HFFc6 (cell line): Measurements from ENCODE around the gene ARHGAP19. TPM values are rescaled to one million over a fixed set of nuclear protein-coding genes. Genes with fewer than 3 reads are reported as not detected.

Experiments used
- DNase-seq: peaks from one replicate; pipeline ENCODE4 v3.0.0-alpha.2; 2018
- H3K27ac Mint-ChIP-seq: 2 replicates; pipeline ENCODE4 v1.8.0; 2020; ENCODE audit warnings: mild to moderate bottlenecking, mixed read lengths
- H3K27me3 Mint-ChIP-seq: 2 replicates; pipeline ENCODE4 v1.8.0; 2021; ENCODE audit warnings: mild to moderate bottlenecking, moderate library complexity, mixed read lengths; ENCODE audit not compliant: insufficient read depth
- H3K36me3 Mint-ChIP-seq: 2 replicates; pipeline ENCODE4 v1.8.0; 2021; ENCODE audit warnings: low read depth, mixed read lengths
- H3K4me1 Mint-ChIP-seq: 2 replicates; pipeline ENCODE4 v1.8.0; 2020; ENCODE audit warnings: low read depth, mixed read lengths
- H3K4me3 Mint-ChIP-seq: 2 replicates; pipeline ENCODE4 v1.8.0; 2020; ENCODE audit warnings: mild to moderate bottlenecking, moderate library complexity, mixed read lengths
- H3K9me3 Mint-ChIP-seq: 2 replicates; pipeline ENCODE4 v1.8.0; 2020; ENCODE audit warnings: mild to moderate bottlenecking, mixed read lengths
- CTCF ChIP-seq: fragments of 200-600 bp; sonication (generic); IDR thresholded peaks from 2 replicates; pipeline ENCODE4 v1.5.0; 2021; ENCODE audit warnings: antibody characterized with exemption, mild to moderate bottlenecking
- total RNA-seq, 6 experiments: library from RNA; stranded (reverse); fragmentation: NEBNext Ultra II Directional; extraction: Animal tissue kit (Norgen Biotek cat#: 25700); gene quantifications; 2 replicates in 1 of 6; 3 replicates in 5 of 6; pipeline ENCODE4 v1.2.3, GENCODE V29; 2021

The ARHGAP19 gene
- total RNA-seq, 6 experiments from 2014 or later, result 5.2 to 12.3 (median 10.2) TPM

DNA sequence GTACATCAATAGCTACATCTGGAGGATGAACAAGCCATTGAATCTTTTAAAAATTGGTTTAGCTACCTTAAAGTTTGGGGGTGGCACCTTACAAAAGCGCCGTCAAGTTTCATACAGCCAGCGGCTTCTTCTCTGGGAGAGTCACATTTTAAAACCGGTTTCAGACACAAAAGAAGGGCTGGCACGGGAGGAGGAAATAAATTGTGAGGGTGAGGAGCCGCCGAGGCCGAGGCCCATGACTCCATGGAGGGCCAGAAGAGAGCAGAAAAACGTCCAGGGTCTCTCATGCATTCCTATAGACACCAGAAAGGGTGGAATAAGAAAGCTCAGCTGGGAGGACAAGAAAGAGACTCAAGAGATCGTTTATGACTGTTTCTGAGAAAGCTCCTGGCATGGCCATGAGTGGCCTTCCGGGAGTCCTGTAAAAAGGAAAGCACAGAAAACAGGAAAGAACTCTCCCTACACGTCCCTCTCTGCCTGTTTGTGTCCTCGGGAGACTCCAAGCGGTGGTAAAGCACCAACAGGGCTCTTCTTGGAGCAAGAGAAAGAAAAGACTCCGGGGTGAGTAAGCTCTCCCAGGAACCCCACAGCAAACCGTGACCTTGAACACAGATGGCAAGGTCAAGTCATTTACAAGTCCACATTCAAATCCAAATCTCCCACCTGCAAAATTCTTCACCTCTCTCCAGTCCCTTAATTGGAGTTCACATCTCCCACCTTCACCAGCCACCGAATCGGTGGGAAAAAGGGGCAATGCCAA lies 40.3 kb upstream of the ARHGAP19 start:
- Mint-ChIP-seq H3K36me3 (no peaks in the 10 kb centered on the region), H3K4me1 (peaks cover 43% of the 10 kb centered on the region), H3K9me3 (no peaks in the 10 kb centered on the region), H3K27me3 (peaks cover 9% of the 10 kb centered on the region; the same call in 1 of the 2 replicates), H3K27ac (peak overlapping the region; percentile 90), H3K4me3 (peak overlapping the region; percentile 88)
- peak; percentile 85 for DNase-seq
- peak; percentile 43; the same call in 1 of the 2 replicates for TF ChIP-seq CTCF

GRCh38 chr10:97331153-97331703 lies 38.8 kb upstream of the ARHGAP19 start:
- no peak for DNase-seq
- no peak for TF ChIP-seq CTCF
- peaks cover 7% of the 10 kb centered on the region; the same call in 1 of the 2 replicates for H3K27me3 Mint-ChIP-seq
- H3K4me1 Mint-ChIP-seq, result peaks cover 36% of the 10 kb centered on the region
- peak overlapping the region; percentile 27 for H3K4me3 Mint-ChIP-seq
- H3K9me3 Mint-ChIP-seq, result no peaks in the 10 kb centered on the region
- peak overlapping the region; percentile 44; the same call in 1 of the 2 replicates for H3K27ac Mint-ChIP-seq
- H3K36me3 Mint-ChIP-seq, result no peaks in the 10 kb centered on the region

GRCh38 chr10:97329766-97330165 lies 37.3 kb upstream of the ARHGAP19 start:
- H3K27ac Mint-ChIP-seq, result no peak overlapping the region
- H3K27me3 Mint-ChIP-seq, result peaks cover 7% of the 10 kb centered on the region; the same call in 1 of the 2 replicates
- TF ChIP-seq CTCF, result no peak
- no peak overlapping the region for H3K4me3 Mint-ChIP-seq
- no peak for DNase-seq
- H3K4me1 Mint-ChIP-seq, result peaks cover 33% of the 10 kb centered on the region
- no peaks in the 10 kb centered on the region for H3K36me3 Mint-ChIP-seq
- no peaks in the 10 kb centered on the region for H3K9me3 Mint-ChIP-seq

DNA sequence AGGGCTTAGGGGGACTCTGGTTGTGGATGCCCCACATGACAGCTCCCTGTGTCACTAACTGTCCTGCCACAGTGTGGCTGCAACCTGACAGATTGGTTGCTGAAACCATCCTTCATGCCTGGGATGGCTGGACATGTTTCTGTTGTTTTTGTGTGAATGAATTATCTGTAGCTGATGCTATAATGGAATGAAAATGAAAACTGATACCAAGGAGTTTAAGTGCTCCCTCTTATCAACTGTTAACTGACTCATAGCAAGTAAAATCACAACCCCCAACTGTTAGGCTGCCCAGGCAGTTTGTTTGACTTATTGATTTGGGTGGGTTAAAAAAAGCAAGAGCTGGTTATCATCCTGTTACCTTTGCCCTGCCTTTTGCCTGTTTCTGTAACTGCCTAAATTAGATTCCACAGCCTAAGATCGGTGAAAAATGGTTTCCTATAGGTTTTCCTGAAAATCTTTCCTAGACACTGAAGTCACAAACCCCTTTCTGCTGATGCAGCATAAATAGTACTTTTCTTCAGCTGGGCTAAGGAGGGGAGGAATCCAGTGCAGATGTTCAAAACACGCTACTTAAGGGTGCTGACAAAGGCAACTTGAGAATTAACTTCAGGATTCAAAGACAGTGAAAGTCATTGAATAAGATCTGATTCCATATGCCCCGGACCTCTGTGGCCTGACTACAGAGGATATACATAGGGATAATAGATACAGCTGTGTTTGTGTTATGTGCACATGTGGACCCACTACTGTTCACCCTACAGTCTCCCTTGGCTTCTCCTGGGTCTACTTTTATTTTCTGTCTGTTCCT lies 36.4 kb upstream of the ARHGAP19 start:
- DNase-seq, result no peak
- TF ChIP-seq CTCF, result no peak
- Mint-ChIP-seq H3K36me3 (no peaks in the 10 kb centered on the region), H3K27ac (no peak overlapping the region), H3K9me3 (no peaks in the 10 kb centered on the region), H3K4me1 (peaks cover 33% of the 10 kb centered on the region), H3K27me3 (peaks cover 7% of the 10 kb centered on the region; the same call in 1 of the 2 replicates), H3K4me3 (no peak overlapping the region)
